Astrocyte of the cerebellum (primary cell): Measurements from ENCODE around the gene ZG16B.

ENCODE experiments used
- DNase-seq: peaks from one replicate; pipeline ENCODE4 v3.0.0-alpha.2; 2011; ENCODE audit warnings: low read depth
- H3K4me3 ChIP-seq: 2 replicates; pipeline ENCODE4 v1.5.1; 2011; ENCODE audit warnings: mild to moderate bottlenecking, low read depth, low read length, moderate library complexity
- CTCF ChIP-seq: IDR thresholded peaks from 2 replicates; pipeline ENCODE4 v1.5.1; 2012; ENCODE audit warnings: low read length, low read depth, moderate library complexity, mild to moderate bottlenecking; ENCODE audit errors: missing control alignments
- in situ Hi-C: cut with HindIII; loops from 2 replicates; pipeline ENCODE4 v1.10.0; 2017; ENCODE audit warnings: low sequenced_read_pairs

Gene ZG16B

DNA sequence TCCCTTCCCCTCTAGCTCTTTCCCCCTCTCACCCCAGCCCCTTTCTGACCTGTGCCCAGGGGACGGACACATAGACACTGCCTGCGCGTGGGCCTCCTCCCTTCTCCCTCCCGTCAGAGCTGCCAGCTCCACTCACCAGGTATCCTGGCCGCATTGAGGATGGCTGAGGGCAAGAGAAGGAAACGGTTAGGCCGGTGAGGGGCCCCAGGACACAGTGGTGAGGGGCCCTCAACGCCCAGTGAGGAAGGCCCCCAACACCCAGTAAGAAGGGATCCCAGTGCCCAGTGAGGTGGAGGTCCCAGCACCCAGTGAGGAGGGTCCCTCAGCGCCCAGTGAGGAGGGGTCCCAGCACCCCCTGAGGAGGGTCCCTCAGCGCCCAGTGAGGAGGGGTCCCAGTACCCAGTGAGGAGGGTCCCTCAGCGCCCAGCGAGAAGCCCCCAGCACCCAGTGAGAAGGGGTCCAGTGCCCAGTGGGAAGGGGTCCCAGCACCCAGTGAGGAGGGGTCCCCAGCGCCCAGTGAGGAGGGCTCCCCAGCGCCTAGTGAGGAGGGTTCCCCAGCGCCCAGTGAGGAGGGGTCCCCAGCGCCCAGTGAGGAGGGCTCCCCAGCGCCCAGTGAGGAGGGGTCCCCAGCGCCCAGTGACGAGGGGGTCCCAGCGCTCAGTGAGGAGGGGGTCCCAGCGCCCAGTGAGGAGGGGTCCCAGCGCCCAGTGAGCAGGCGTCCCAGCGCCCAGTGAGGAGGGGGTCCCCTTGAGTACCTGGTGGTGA is 26.8 kb downstream of the ZG16B start:
- in situ Hi-C loops, result no loop called here
- no peak overlapping the region for H3K4me3 ChIP-seq
- DNase-seq, result no peak
- TF ChIP-seq CTCF, result no peak

DNA sequence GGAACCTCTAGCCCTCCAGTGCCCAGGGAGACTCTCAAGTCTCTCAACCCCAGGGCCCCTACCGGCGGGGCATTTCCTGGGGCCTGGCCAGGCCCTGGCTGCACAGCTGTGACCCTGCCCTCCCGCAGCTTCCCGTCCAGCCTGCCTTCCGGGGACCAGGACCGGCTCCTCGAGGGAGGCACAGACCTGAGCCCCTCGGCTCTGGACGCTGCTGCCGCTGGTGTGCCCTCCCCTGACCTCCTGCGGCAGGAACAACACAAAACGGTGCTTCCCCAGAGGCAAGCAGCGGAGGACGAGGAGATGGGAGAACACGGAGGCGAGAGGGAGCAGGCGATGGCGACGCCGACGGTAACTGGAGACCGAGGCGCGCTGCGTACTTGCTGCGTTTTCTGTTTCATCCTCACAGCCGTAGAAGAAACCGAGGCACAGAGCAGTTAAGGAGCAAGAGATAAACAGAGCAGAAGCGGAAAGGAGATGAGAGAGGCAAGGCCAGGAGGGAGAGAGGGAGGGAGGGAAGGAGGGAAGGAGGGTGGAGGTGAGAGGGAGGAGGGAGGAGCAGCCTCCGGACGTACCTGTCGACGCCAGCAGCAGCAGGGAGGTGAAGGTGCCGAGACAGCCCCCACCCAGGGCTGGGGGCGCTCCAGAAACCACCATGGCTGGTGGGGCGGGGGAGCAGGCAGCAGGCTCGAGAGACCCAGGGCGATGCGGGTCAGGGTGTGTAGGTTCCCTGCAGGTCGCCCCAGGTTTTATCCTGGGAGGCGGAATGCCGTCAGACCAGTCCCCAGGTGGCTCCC is 27.5 kb downstream of the ZG16B start, which contains the start of gene PRSS22:
TSS of gene PRSS22 (minus strand) at position 720 of the 794 bp plus-strand sequence. CDS start at position 654, 66 bp downstream.
- no peak for DNase-seq
- H3K4me3 ChIP-seq, result no peak within 1 kb of the TSS
- in situ Hi-C loops, result no loop called here
- TF ChIP-seq CTCF, result no peak

GRCh38 chr16:2858245-2859025 is 28.3 kb downstream of the ZG16B start:
- no peak for DNase-seq
- in situ Hi-C loops, result no loop called here
- no peak overlapping the region for H3K4me3 ChIP-seq

DNA sequence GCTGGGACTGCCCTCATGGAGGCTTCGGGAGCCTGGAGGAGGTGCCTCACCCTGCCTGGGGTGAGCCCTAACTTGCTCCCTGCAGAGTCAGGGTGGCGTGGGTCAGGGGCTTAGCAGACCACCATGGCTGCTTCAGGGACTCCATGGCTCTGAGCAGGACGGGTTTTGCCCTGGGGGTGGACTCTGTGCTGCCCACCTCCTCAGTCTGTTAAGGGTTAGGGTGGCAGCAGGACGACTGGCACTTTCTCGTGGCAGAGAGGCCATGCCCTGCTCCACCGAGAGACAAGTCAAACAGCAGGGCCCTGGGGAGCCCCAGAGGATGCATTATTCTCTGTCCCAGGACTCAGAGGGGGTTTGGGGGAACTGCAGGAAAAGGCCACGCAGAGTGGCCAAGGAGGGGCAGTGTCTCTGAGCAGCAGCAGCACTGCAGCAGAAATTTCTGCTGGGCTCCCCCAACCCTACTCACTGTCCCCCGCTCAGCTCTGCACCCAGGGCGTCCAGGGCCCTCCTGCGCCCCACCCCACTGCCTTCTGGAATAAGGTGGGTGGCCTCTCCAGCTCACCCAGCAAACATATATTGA is 29.7 kb downstream of the ZG16B start:
- in situ Hi-C loops, result no loop called here
- no peak overlapping the region for H3K4me3 ChIP-seq
- TF ChIP-seq CTCF, result no peak
- no peak for DNase-seq

More at GRCh38 chr16:2858245-2859025, 28.3 kb downstream of the ZG16B start:
- no peak for TF ChIP-seq CTCF

DNA sequence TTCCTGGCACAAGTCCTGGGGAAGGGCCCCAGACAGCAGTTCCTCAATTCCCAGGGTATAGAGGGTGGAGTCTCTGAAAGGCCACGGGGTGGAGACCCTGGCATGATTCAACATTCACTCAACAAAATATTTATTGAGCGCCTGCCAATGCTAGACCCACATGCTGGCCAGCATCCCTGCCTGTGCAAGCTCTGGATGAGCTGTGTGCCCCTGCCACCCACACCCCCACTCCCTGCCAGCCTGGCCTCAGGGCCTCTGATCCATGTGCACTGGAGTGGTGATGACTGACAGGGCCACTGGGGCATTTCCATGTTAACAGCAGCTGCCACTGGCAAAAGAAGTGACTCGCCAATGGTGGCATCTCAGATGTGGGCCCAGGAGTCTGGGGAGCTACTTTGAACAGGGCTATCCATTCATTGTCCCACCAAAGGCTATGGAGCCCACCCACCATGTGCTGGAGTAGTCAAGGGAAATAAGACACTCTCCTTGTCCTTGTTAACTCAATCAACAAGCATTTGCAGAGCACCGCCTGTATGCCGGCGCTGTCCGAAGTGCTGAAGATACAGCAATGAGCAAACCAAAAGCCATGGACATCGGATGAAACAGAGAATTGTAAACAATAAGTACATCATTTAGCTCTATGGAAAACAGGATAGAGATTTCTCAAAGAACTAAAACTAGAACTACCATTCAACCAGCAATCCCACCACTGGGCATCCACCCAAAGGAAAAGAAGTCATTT is 30.9 kb downstream of the ZG16B start:
- no peak overlapping the region for H3K4me3 ChIP-seq
- in situ Hi-C loops, result no loop called here
- TF ChIP-seq CTCF, result no peak
- DNase-seq, result no peak
